Measurements from ENCODE around the gene TGFB2.

The TGFB2 gene

GRCh38 chr1:218431476-218431875 is 86.3 kb downstream of the TGFB2 start:
- no peak for DNase-seq

- no peak for DNase-seq
Observed at GRCh38 chr1:218433744-218434143, 88.6 kb downstream of the TGFB2 start.

- DNase-seq: no peak
Observed at GRCh38 chr1:218435528-218435927, 90.4 kb downstream of the TGFB2 start.

GRCh38 chr1:218436346-218436745 is 91.2 kb downstream of the TGFB2 start:
- DNase-seq: no peak

- DNase-seq: no peak
Observed at GRCh38 chr1:218436997-218437396, 91.9 kb downstream of the TGFB2 start.

- DNase-seq: no peak
Observed at GRCh38 chr1:218439541-218440295, 94.6 kb downstream of the TGFB2 start.

- DNase-seq: no peak
Observed at GRCh38 chr1:218443255-218443654, 98.1 kb downstream of the TGFB2 start.

GRCh38 chr1:218444173-218444572 is 99.0 kb downstream of the TGFB2 start:
- no peak for DNase-seq

GRCh38 chr1:218444588-218444987 is 99.5 kb downstream of the TGFB2 start:
- DNase-seq: no peak

- no peak for DNase-seq
Observed at GRCh38 chr1:218447010-218447689, 102.0 kb downstream of the TGFB2 start.

GRCh38 chr1:218451415-218451814 is 106.3 kb downstream of the TGFB2 start:
- DNase-seq: no peak

- no peak for DNase-seq
Observed at GRCh38 chr1:218454700-218455282, 109.7 kb downstream of the TGFB2 start.

- DNase-seq: no peak
Observed at GRCh38 chr1:218456444-218456843, 111.3 kb downstream of the TGFB2 start.

- DNase-seq: no peak
Observed at GRCh38 chr1:218459450-218459849, 114.3 kb downstream of the TGFB2 start.

GRCh38 chr1:218459878-218460711 is 115.0 kb downstream of the TGFB2 start:
- DNase-seq: no peak

GRCh38 chr1:218461351-218461750 is 116.2 kb downstream of the TGFB2 start:
- DNase-seq: no peak

- no peak for DNase-seq
Observed at GRCh38 chr1:218462116-218462515, 117.0 kb downstream of the TGFB2 start.

GRCh38 chr1:218462587-218462986 is 117.5 kb downstream of the TGFB2 start:
- no peak for DNase-seq

- no peak for DNase-seq
Observed at GRCh38 chr1:218463194-218464156, 118.3 kb downstream of the TGFB2 start.

GRCh38 chr1:218464871-218465270 is 119.7 kb downstream of the TGFB2 start:
- no peak for DNase-seq

- no peak for DNase-seq
Observed at GRCh38 chr1:218466341-218467010, 121.3 kb downstream of the TGFB2 start.
